HepG2 (cell line): Measurements from ENCODE around the gene TFEB. TPM values are rescaled to one million over a fixed set of nuclear protein-coding genes. Genes with fewer than 3 reads are reported as not detected.

Experiments
- ATAC-seq: fragments of 200-7000 bp; cut with Tn5 transposase; 3 replicates; pipeline ENCODE4 v1.9.1; 2020; ENCODE audit warnings: mild to moderate bottlenecking, moderate library complexity
- BruUV-seq: library from RNA; stranded (reverse); fragments of 400-500 nt; replicated peaks from 2 replicates; lab custom pipeline; 2021; lab: Mats Ljungman, UMichigan
- CTCF ChIA-PET: fragments of 300-600 bp; formaldehyde crosslinking; extraction: SDS; loops from one replicate; lab custom pipeline; 2021; ENCODE audit warnings: low total read pairs, inconsistent platforms, low intra/inter-chr PET ratio; lab: Yijun Ruan, JAX
- POLR2A ChIA-PET: fragments of 350-600 bp; sonication (Branson Sonifier 250); formaldehyde crosslinking; loops from one replicate; lab custom pipeline; 2020; ENCODE audit warnings: antibody characterized with exemption, inconsistent platforms; lab: Yijun Ruan, JAX
- DNase-seq: peaks from one replicate; pipeline ENCODE4 v3.0.0-alpha.2; 2015; ENCODE audit warnings: low spot score
- FAIRE-seq: peaks from 3 replicates; lab custom pipeline; 2011; peaks lifted over from hg19 to GRCh38; lab: Jason Lieb, UNC
- H2AFZ ChIP-seq: one replicate; pipeline ENCODE4 v1.6.1; 2011; ENCODE audit warnings: low read length, inconsistent platforms
- H3K27ac ChIP-seq: fragments of 300-600 bp; 3 replicates; pipeline ENCODE4 v1.8.0; 2011; ENCODE audit warnings: mixed run types, mild to moderate bottlenecking, mixed read lengths, low read length, inconsistent platforms; ENCODE audit not compliant: insufficient read depth; ENCODE audit errors: extremely low read length
- H3K27me3 ChIP-seq, 2 experiments: fragments of 200-600 bp in 1 of 2; 2 replicates in 1 of 2; 3 replicates in 1 of 2; pipeline versions ENCODE4 v1.6.0 to v1.8.0; 2011; ENCODE audit warnings: low read length in 2 of 2, mild to moderate bottlenecking in 2 of 2, moderate library complexity in 2 of 2, inconsistent platforms in 1 of 2; ENCODE audit not compliant: insufficient read depth in 2 of 2, control insufficient read depth in 1 of 2
- H3K36me3 ChIP-seq, 2 experiments: fragments of 200-600 bp in 1 of 2; replicated peaks in 1 of 2; 2 replicates in 1 of 2; 3 replicates in 1 of 2; pipeline versions ENCODE4 v1.5.1 to v1.8.0; 2011; ENCODE audit warnings: low read length in 2 of 2, inconsistent platforms in 1 of 2; ENCODE audit not compliant: insufficient read depth in 2 of 2, control insufficient read depth in 1 of 2
- H3K4me1 ChIP-seq: 2 replicates; pipeline ENCODE4 v1.5.1; 2012; ENCODE audit warnings: low read length, inconsistent platforms; ENCODE audit not compliant: insufficient read depth
- H3K4me2 ChIP-seq: 2 replicates; pipeline ENCODE4 v1.6.0; 2011; ENCODE audit warnings: low read depth, low read length, inconsistent platforms
- H3K4me3 ChIP-seq, 3 experiments: fragments of 200-600 bp in 1 of 3; sonication (generic), shearing (Covaris generic) in 1 of 3; replicated peaks in 1 of 3; 2 replicates each; pipeline ENCODE4 v1.5.1; 2011 to 2016; ENCODE audit warnings: low read length in 3 of 3, inconsistent platforms in 2 of 3, low read depth in 2 of 3, mild to moderate bottlenecking in 2 of 3, control low read depth in 1 of 3, mixed read lengths in 1 of 3; ENCODE audit not compliant: insufficient read depth in 1 of 3
- H3K79me2 ChIP-seq: one replicate; pipeline ENCODE4 v1.6.1; 2011; ENCODE audit warnings: low read length, inconsistent platforms; ENCODE audit not compliant: insufficient read depth
- H3K9ac ChIP-seq: 2 replicates; pipeline ENCODE4 v1.6.0; 2011; ENCODE audit warnings: mild to moderate bottlenecking, low read depth, low read length, inconsistent platforms; ENCODE audit not compliant: insufficient read depth
- H3K9me3 ChIP-seq: 2 replicates; pipeline ENCODE4 v1.5.1; 2012; ENCODE audit warnings: mild to moderate bottlenecking, low read length
- H4K20me1 ChIP-seq: 2 replicates; pipeline ENCODE4 v1.6.0; 2011; ENCODE audit warnings: inconsistent platforms, mild to moderate bottlenecking, low read length, moderate library complexity; ENCODE audit not compliant: insufficient read depth
- CEBPB ChIP-seq: IDR thresholded peaks from 2 replicates; pipeline ENCODE4 v1.6.1; 2011; ENCODE audit warnings: low read depth, low read length, improper control_type of control experiment, borderline replicate concordance
- CEBPG ChIP-seq: IDR thresholded peaks from 2 replicates; pipeline ENCODE4 v1.6.1; 2016
- CENPT ChIP-seq: sonication (generic); formaldehyde crosslinking; IDR thresholded peaks from 2 replicates; pipeline ENCODE4 v1.8.0; 2022; ENCODE audit warnings: low read depth, mild to moderate bottlenecking, moderate library complexity, missing genetic modification reagents
- EED ChIP-seq: sonication (generic); formaldehyde crosslinking; IDR thresholded peaks from 2 replicates; pipeline ENCODE4 v1.5.0; 2020; ENCODE audit warnings: mild to moderate bottlenecking, missing genetic modification reagents
- SMAD1 ChIP-seq: sonication (generic); formaldehyde crosslinking; IDR thresholded peaks from 2 replicates; pipeline ENCODE4 v1.4.0; 2020; ENCODE audit warnings: missing genetic modification reagents, low read depth, mild to moderate bottlenecking, borderline replicate concordance
- TBX2 ChIP-seq: sonication (generic); formaldehyde crosslinking; IDR thresholded peaks from 2 replicates; pipeline ENCODE4 v1.5.0; 2020; ENCODE audit warnings: missing genetic modification reagents, mild to moderate bottlenecking, borderline replicate concordance
- ZBTB8A ChIP-seq: sonication (generic); formaldehyde crosslinking; IDR thresholded peaks from 2 replicates; pipeline ENCODE4 v1.4.0; 2020; ENCODE audit warnings: mild to moderate bottlenecking, low read depth, missing genetic modification reagents, borderline replicate concordance
- ZNF225 ChIP-seq: sonication (generic); formaldehyde crosslinking; IDR thresholded peaks from 2 replicates; pipeline ENCODE4 v1.4.0; 2020; ENCODE audit warnings: mild to moderate bottlenecking, missing genetic modification reagents
- ZNF350 ChIP-seq: sonication (generic); formaldehyde crosslinking; IDR thresholded peaks from 2 replicates; pipeline ENCODE4 v1.4.0; 2020; ENCODE audit warnings: mild to moderate bottlenecking, low read depth, missing genetic modification reagents, borderline replicate concordance
- WGBS: methylation state at CpG from one replicate; pipeline ENCODE4 v1.1.6; 2017; ENCODE audit warnings: low lambda C conversion rate; 5-methylcytosine and 5-hydroxymethylcytosine counted together
- in situ Hi-C: cut with HindIII; loops from 2 replicates; pipeline ENCODE4 v1.10.0; 2017; ENCODE audit warnings: low pct_unique_long_range_greater_than_20kb; ENCODE audit not compliant: extremely low pct_ligation_motif_present
- intact Hi-C: fragments of 100-400 bp; cut with micrococcal nuclease; formaldehyde crosslinking; loops from one replicate; pipeline ENCODE4 v1.10.0; 2022; ENCODE audit not compliant: unreplicated experiment
- polyA plus RNA-seq, 8 experiments: library from polyadenylated mRNA; depleted of rRNA in 3 of 8; stranded (reverse) in 7 of 8; unstranded in 1 of 8; fragments of >200 nt; fragmentation: Illumina TruSeq in 4 of 8; extraction: Trizol in 4 of 8; gene quantifications; 2 replicates each; pipeline versions ENCODE4 v1.2.1 to v1.2.3, GENCODE V29; 2011 to 2016; ENCODE audit warnings: low read depth in 4 of 8, missing spikeins in 1 of 8, mixed read lengths in 1 of 8; ENCODE audit not compliant: insufficient read depth in 1 of 8
- total RNA-seq, 5 experiments: library from RNA; depleted of rRNA; stranded (reverse); fragments of >200 nt; fragmentation: Illumina TruSeq; extraction: Trizol; gene quantifications; 2 replicates each; pipeline ENCODE4 v1.2.3, GENCODE V29; 2016; ENCODE audit warnings: low read depth in 1 of 5

TFEB gene
- total and polyA plus RNA-seq, 2 of the 13 experiments (the other 11 are each of a cell fraction or from before 2014, with no cell fraction given) = 13.3 to 18.7 TPM

- 88% methylated on average over 9 of the region's 9 CpGs for WGBS
- Histone ChIP-seq H3K27me3 (no peaks in the 10 kb centered on the region), H4K20me1 (no peaks in the 10 kb centered on the region; the same call in 1 of the 2 replicates), H3K36me3 (no peaks in the 10 kb centered on the region; a peak in 1 of 5 replicates), H3K9me3 (no peaks in the 10 kb centered on the region), H3K4me1 (peaks cover 7% of the 10 kb centered on the region; the same call in 1 of the 2 replicates), H3K4me3 (no peak overlapping the region), H3K27ac (no peak overlapping the region), H3K9ac (no peak overlapping the region), H3K4me2 (no peak overlapping the region), H2AFZ (no peak overlapping the region), H3K79me2 (no peaks in the 10 kb centered on the region)
- peak; percentile 16 for ATAC-seq
- 0 out of 2 replicates have a peak, but pooled peaks have one; percentile 23 for TF ChIP-seq CENPT (CRISPR knock-in tag)
- no peak for TF ChIP-seq EED (CRISPR knock-in tag)
- 0 out of 2 replicates have a peak, but pooled peaks have one; percentile 23 for TF ChIP-seq TBX2
- TF ChIP-seq ZNF225 (CRISPR knock-in tag) = peak; percentile 9; the same call in 1 of the 2 replicates
- BruUV-seq = no TSS peak
- intact Hi-C loops = no loop called here
- ChIA-PET CTCF (no interaction called here), POLR2A (interaction anchor here (2.1 kb wide), 1 partner anchor 20 kb away, joined by 7 read pairs; no protein-coding TSS in a partner anchor)
- DNase-seq = no peak
- no peak for FAIRE-seq
- in situ Hi-C loops = loop anchor here (10.0 kb wide), 1 partner anchor 332 kb away; no protein-coding TSS in a partner anchor
Observed at GRCh38 chr6:41713159-41713649, 22.2 kb downstream of the TFEB start.

DNA sequence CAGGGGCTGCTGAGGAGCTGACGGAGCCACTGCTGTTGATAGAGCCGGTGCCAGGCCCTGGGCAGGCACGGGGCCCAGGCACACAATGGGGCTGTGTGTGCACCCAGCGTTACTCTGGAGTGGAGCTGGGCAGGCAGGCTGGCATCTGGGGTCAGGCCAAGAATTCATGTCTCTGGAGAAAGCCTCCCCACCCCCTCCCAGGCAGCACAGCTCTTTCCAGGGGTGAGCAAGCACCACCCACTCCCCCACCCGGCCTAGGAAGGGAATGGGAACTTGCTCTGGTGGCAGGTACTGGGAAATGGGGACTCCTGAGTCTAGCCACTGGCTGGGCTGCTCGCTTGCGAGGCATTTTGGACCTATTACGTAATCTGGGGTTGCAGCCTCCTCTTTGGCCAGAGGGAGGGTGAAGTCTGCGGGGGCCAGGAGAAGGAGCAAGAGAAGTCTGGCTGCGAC, 22.7 kb downstream of the TFEB start:
- Histone ChIP-seq H3K4me1 (peaks cover 7% of the 10 kb centered on the region; the same call in 1 of the 2 replicates), H3K27ac (no peak overlapping the region), H3K4me3 (no peak overlapping the region), H3K9ac (no peak overlapping the region), H3K79me2 (no peaks in the 10 kb centered on the region), H2AFZ (no peak overlapping the region), H3K4me2 (no peak overlapping the region), H4K20me1 (no peaks in the 10 kb centered on the region; the same call in 1 of the 2 replicates), H3K36me3 (no peaks in the 10 kb centered on the region; a peak in 1 of 5 replicates), H3K9me3 (no peaks in the 10 kb centered on the region), H3K27me3 (no peaks in the 10 kb centered on the region)
- DNase-seq (no peak), FAIRE-seq (no peak), ATAC-seq (no peak)
- WGBS = 80% methylated on average over 9 of the region's 10 CpGs
- peak; percentile 82 for TF ChIP-seq CEBPB
- no peak for TF ChIP-seq SMAD1 (CRISPR knock-in tag)
- TF ChIP-seq ZNF350 (CRISPR knock-in tag) = no peak
- TF ChIP-seq CEBPG (CRISPR knock-in tag) = peak; percentile 25; the same call in 1 of the 2 replicates
- no peak for TF ChIP-seq ZBTB8A
- ChIA-PET POLR2A (interaction anchor here (2.1 kb wide), 1 partner anchor 21 kb away, joined by 7 read pairs; no protein-coding TSS in a partner anchor), CTCF (no interaction called here)
- intact Hi-C loops (no loop called here), in situ Hi-C loops (loop anchor here (10.0 kb wide), 1 partner anchor 332 kb away; no protein-coding TSS in a partner anchor)
- BruUV-seq = no TSS peak
